IMR-90 (cell line): Measurements from ENCODE around the gene ARHGAP21. TPM values are rescaled to one million over a fixed set of nuclear protein-coding genes. Genes with fewer than 3 reads are reported as not detected.

Experiments used
- ATAC-seq: fragments of 200-7000 bp; cut with Tn5 transposase; 2 replicates; pipeline ENCODE4 v1.9.1; 2020; ENCODE audit warnings: low read depth, mild to moderate bottlenecking, moderate library complexity
- BruUV-seq: library from RNA; stranded (reverse); fragments of 400-500 nt; replicated peaks from 2 replicates; lab custom pipeline; 2021; lab: Mats Ljungman, UMichigan
- CTCF ChIA-PET: fragments of 300-600 bp; formaldehyde crosslinking; extraction: SDS; loops from one replicate; lab custom pipeline; 2021; ENCODE audit warnings: antibody characterized with exemption; lab: Yijun Ruan, JAX
- POLR2A ChIA-PET: fragments of 300-600 bp; sonication (Branson Sonifier 250); formaldehyde crosslinking; loops from one replicate; lab custom pipeline; 2022; ENCODE audit warnings: antibody characterized with exemption; ENCODE audit not compliant: unreplicated experiment; lab: Charles Lee
- DNase-seq: peaks from one replicate; pipeline ENCODE4 v3.0.0; 2013
- H2AFZ ChIP-seq: replicated peaks from 2 replicates; pipeline ENCODE3; 2013; ENCODE audit warnings: low read length, mild to moderate bottlenecking; ENCODE audit not compliant: poor library complexity
- H2AK5ac ChIP-seq: 2 replicates; pipeline ENCODE4 v1.6.1; 2013; ENCODE audit warnings: low read depth, low read length, inconsistent platforms
- H2AK9ac ChIP-seq: replicated peaks from 2 replicates; pipeline ENCODE3; 2013; ENCODE audit warnings: mild to moderate bottlenecking, low read depth, low read length, moderate library complexity; ENCODE audit not compliant: poor library complexity
- H2BK120ac ChIP-seq: 2 replicates; pipeline ENCODE4 v1.6.1; 2013; ENCODE audit warnings: low read depth, low read length, inconsistent platforms
- H2BK15ac ChIP-seq: 3 replicates; pipeline ENCODE4 v1.6.1; 2013; ENCODE audit warnings: low read depth, low read length, inconsistent platforms
- H2BK20ac ChIP-seq: 2 replicates; pipeline ENCODE4 v1.6.1; 2013; ENCODE audit warnings: low read depth, mild to moderate bottlenecking, inconsistent platforms, low read length, moderate library complexity
- H2BK5ac ChIP-seq: 2 replicates; pipeline ENCODE4 v1.6.1; 2013; ENCODE audit warnings: mild to moderate bottlenecking, low read depth, low read length, inconsistent platforms; ENCODE audit not compliant: poor library complexity, severe bottlenecking
- H3K14ac ChIP-seq: replicated peaks from 2 replicates; pipeline ENCODE4 v1.6.1; 2013; ENCODE audit warnings: low read depth, low read length, inconsistent platforms
- H3K18ac ChIP-seq: 2 replicates; pipeline ENCODE4 v1.6.1; 2013; ENCODE audit warnings: low read depth, low read length, control low read depth
- H3K23ac ChIP-seq: 2 replicates; pipeline ENCODE4 v1.6.1; 2013; ENCODE audit warnings: low read depth, low read length, inconsistent platforms
- H3K27ac ChIP-seq: 2 replicates; pipeline ENCODE4 v1.5.1; 2013; ENCODE audit warnings: mild to moderate bottlenecking, control low read depth, low read length; ENCODE audit not compliant: insufficient read depth
- H3K27me3 ChIP-seq: 2 replicates; pipeline ENCODE4 v1.6.1; 2013; ENCODE audit warnings: low read length; ENCODE audit not compliant: control insufficient read depth, insufficient read depth
- H3K36me3 ChIP-seq: 2 replicates; pipeline ENCODE4 v1.6.1; 2013; ENCODE audit warnings: low read length, mixed read lengths; ENCODE audit not compliant: control insufficient read depth, insufficient read depth
- H3K4ac ChIP-seq: 2 replicates; pipeline ENCODE4 v1.6.1; 2013; ENCODE audit warnings: low read depth, low read length, inconsistent platforms
- H3K4me1 ChIP-seq: 2 replicates; pipeline ENCODE4 v1.6.1; 2013; ENCODE audit warnings: low read length, mixed read lengths; ENCODE audit not compliant: control insufficient read depth, insufficient read depth
- H3K4me2 ChIP-seq: 2 replicates; pipeline ENCODE4 v1.6.1; 2013; ENCODE audit warnings: low read depth, mild to moderate bottlenecking, control low read depth, low read length, moderate library complexity
- H3K4me3 ChIP-seq: 2 replicates; pipeline ENCODE4 v1.5.1; 2013; ENCODE audit warnings: low read depth, mild to moderate bottlenecking, control low read depth, low read length, moderate library complexity; ENCODE audit not compliant: insufficient read depth
- H3K56ac ChIP-seq: 2 replicates; pipeline ENCODE4 v1.6.1; 2013; ENCODE audit warnings: low read length, inconsistent platforms; ENCODE audit not compliant: insufficient read depth; ENCODE audit errors: extremely low read depth
- H3K79me1 ChIP-seq, 2 experiments: 2 replicates each; pipeline ENCODE4 v1.6.1; 2013; ENCODE audit warnings: low read length in 2 of 2, inconsistent platforms in 1 of 2, low read depth in 1 of 2
- H3K9ac ChIP-seq: 2 replicates; pipeline ENCODE4 v1.6.1; 2013; ENCODE audit warnings: low read depth, low read length, control low read depth
- H3K9me1 ChIP-seq: 2 replicates; pipeline ENCODE4 v1.6.1; 2013; ENCODE audit warnings: low read length, inconsistent platforms; ENCODE audit not compliant: insufficient read depth
- H3K9me3 ChIP-seq: 2 replicates; pipeline ENCODE4 v1.6.1; 2013; ENCODE audit warnings: low read length; ENCODE audit not compliant: control insufficient read depth, insufficient read depth
- H4K20me1 ChIP-seq: 2 replicates; pipeline ENCODE4 v1.6.1; 2013; ENCODE audit warnings: low read length, inconsistent platforms; ENCODE audit not compliant: insufficient read depth
- H4K5ac ChIP-seq: 2 replicates; pipeline ENCODE4 v1.6.1; 2013; ENCODE audit warnings: mild to moderate bottlenecking, low read depth, low read length, control low read depth
- H4K8ac ChIP-seq, 2 experiments: 2 replicates each; pipeline ENCODE4 v1.6.1; 2013; ENCODE audit warnings: low read depth in 2 of 2, low read length in 2 of 2, control low read depth in 1 of 2, inconsistent platforms in 1 of 2
- H4K91ac ChIP-seq: 2 replicates; pipeline ENCODE4 v1.6.1; 2013; ENCODE audit warnings: low read depth, low read length, inconsistent platforms; ENCODE audit not compliant: insufficient read depth
- FOS ChIP-seq: fragments of 150-350 bp; IDR thresholded peaks from 2 replicates; pipeline ENCODE4 v1.6.1; 2016; ENCODE audit warnings: low read depth, low read length
- MAFK ChIP-seq: IDR thresholded peaks from 2 replicates; pipeline ENCODE4 v1.6.1; 2012; ENCODE audit warnings: low read depth, low read length, improper control_type of control experiment
- MAZ ChIP-seq: IDR thresholded peaks from 2 replicates; pipeline ENCODE4 v1.6.1; 2012; ENCODE audit warnings: low read depth, mild to moderate bottlenecking, low read length, improper control_type of control experiment, moderate library complexity, borderline replicate concordance
- RAD21 ChIP-seq: IDR thresholded peaks from 2 replicates; pipeline ENCODE4 v1.6.1; 2012; ENCODE audit warnings: low read length, improper control_type of control experiment
- SMC3 ChIP-seq: fragments of 150-350 bp; IDR thresholded peaks from 2 replicates; pipeline ENCODE4 v1.6.1; 2016; ENCODE audit warnings: low read depth, mild to moderate bottlenecking, antibody characterized with exemption, low read length, moderate library complexity
- WGBS, 2 experiments: methylation state at CpG; one replicate each; pipeline versions ENCODE4 v1.1.5 to v1.1.7; 2013; ENCODE audit warnings: missing lambda C conversion rate in 2 of 2; ENCODE audit not compliant: insufficient read length in 1 of 2; ENCODE audit errors: extremely low coverage in 2 of 2; 5-methylcytosine and 5-hydroxymethylcytosine counted together
- dilution Hi-C: fragments of 300-500 bp; cut with HindIII; formaldehyde crosslinking; loops from one replicate; pipeline ENCODE4 v1.14.3; 2018; ENCODE audit warnings: low sequenced_read_pairs; ENCODE audit not compliant: unreplicated experiment
- in situ Hi-C: fragments of 300-500 bp; cut with MboI; formaldehyde crosslinking; loops from 3 replicates; pipeline ENCODE4 v1.14.3; 2019; ENCODE audit warnings: low sequenced_read_pairs, inconsistent platforms, mixed read lengths
- intact Hi-C: fragments of 100-400 bp; cut with micrococcal nuclease; formaldehyde crosslinking; loops from 2 replicates; pipeline ENCODE4 v1.10.0; 2022
- polyA plus RNA-seq, 3 experiments: library from polyadenylated mRNA; depleted of rRNA; stranded (reverse); fragments of >200 nt; gene quantifications; 2 replicates each; pipeline ENCODE4 v1.2.3, GENCODE V29; 2012; ENCODE audit warnings: low replicate concordance in 1 of 3
- total RNA-seq: library from RNA; depleted of rRNA; stranded (reverse); fragments of >200 nt; gene quantifications from 2 replicates; pipeline ENCODE4 v1.2.3, GENCODE V29; 2012
- TF ChIP-seq, protein P1 (sequence below): conservative IDR thresholded peaks from 2 replicates; pipeline ENCODE4 v1.5.1; 2012; ENCODE audit warnings: mild to moderate bottlenecking, low read depth, low read length, improper control_type of control experiment
- TF ChIP-seq, protein P2 (sequence below): fragments of 150-350 bp; IDR thresholded peaks from 2 replicates; pipeline ENCODE4 v1.6.1; 2017; ENCODE audit warnings: mild to moderate bottlenecking, antibody characterized with exemption, low read length, low read depth

The ARHGAP21 gene
- total and polyA plus RNA-seq, 2 of the 4 experiments (the other 2 are of a cell fraction), result 43.3 to 94.3 TPM

DNA sequence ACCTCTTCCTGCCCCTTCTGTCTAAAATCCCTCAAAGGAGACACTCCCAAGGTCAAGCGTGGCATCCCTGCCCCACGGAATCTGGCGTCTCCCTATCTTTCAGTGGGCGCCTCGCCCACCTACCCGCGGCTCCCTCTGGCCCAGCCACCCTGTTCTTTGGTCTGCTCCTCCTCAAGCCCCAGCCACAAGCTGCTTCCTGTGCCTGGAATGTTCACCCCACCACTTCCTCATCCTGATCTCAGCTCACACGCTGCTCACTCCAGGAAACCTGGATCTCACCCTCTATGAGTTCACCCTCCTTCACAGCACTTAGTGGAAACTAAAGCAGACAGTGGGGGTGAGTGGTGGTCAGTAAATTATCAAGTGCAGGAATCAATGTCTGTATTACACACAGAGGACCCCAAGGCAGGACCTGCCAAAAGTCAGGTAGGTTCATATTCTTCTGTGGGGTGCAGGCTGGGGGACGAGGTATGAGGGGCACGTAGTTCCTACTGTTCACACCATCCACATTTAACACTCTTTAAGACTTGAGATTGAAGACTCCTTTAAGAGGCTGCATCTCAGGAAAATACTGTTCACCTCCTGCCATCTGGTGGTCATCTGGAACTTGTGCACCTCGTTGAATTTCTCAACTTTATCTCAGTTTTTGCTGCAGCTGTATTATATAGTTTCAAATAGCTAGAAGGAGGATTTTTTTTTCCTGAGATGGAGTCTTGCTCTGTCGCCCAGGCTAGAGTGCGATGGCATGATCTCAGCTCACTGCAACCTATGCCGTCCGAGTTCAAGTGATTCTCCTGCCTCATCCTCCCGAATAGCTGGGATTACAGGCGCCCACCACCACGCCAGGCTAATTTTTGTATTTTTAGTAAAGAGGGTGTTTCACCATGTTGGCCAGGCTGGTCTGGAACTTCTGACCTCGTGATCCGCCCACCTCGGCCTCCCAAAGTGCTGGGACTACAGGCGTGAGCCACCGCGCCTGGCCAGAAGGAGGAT lies 166.6 kb downstream of the ARHGAP21 start:
- H3K9me3 ChIP-seq, result peaks cover 5% of the 10 kb centered on the region; the same call in 1 of the 2 replicates
- peak; percentile 79 for DNase-seq
- no TSS peak for BruUV-seq
- no peaks in the 10 kb centered on the region for H3K79me1 ChIP-seq
- no peak overlapping the region for H2AK9ac ChIP-seq
- H3K4me3 ChIP-seq, result no peak overlapping the region
- H2BK120ac ChIP-seq, result no peak overlapping the region
- no peak overlapping the region for H2BK15ac ChIP-seq
- dilution Hi-C loops, result no loop called here
- H3K4me2 ChIP-seq, result no peak overlapping the region
- no peak overlapping the region for H4K5ac ChIP-seq
- no peak overlapping the region for H3K56ac ChIP-seq
- no peak overlapping the region for H3K9ac ChIP-seq
- H3K18ac ChIP-seq, result no peak overlapping the region
- no peaks in the 10 kb centered on the region for H3K9me1 ChIP-seq
- H3K14ac ChIP-seq, result no peak overlapping the region
- no peak overlapping the region for H3K23ac ChIP-seq
- H3K4ac ChIP-seq, result no peak overlapping the region
- in situ Hi-C loops, result loop anchor here (10.0 kb wide), 1 partner anchor 562 kb away; no protein-coding TSS in a partner anchor
- peak; percentile 93 for ATAC-seq
- CTCF ChIA-PET, result interaction anchor here (0.6 to 2.5 kb wide), 4 partner anchors 524 to 1399 kb away, joined by 3 to 11 read pairs (median 4); no protein-coding TSS in a partner anchor
- no peak overlapping the region for H2AK5ac ChIP-seq
- no peaks in the 10 kb centered on the region for H3K4me1 ChIP-seq
- no peak overlapping the region for H4K8ac ChIP-seq
- no peak overlapping the region for H2BK5ac ChIP-seq
- no peak overlapping the region for H4K91ac ChIP-seq
- H3K36me3 ChIP-seq, result no peaks in the 10 kb centered on the region
- no peaks in the 10 kb centered on the region for H4K20me1 ChIP-seq
- H2BK20ac ChIP-seq, result no peak overlapping the region
- H3K27me3 ChIP-seq, result peaks cover 3% of the 10 kb centered on the region; the same call in 1 of the 2 replicates
- POLR2A ChIA-PET, result interaction anchor here (0.5 kb wide), 1 partner anchor 365 kb away, joined by 6 read pairs; no protein-coding TSS in a partner anchor
- WGBS, 2 experiments, result 61% methylated on average over 7 of the region's 24 CpGs; no CpG with 5 or more reads in 1 of the 2 experiments
- H3K27ac ChIP-seq, result no peak overlapping the region
- no peak overlapping the region for H2AFZ ChIP-seq
- TF ChIP-seq SMC3 (peak; percentile 65), MAZ (no peak), FOS (no peak), RAD21 (peak; percentile 65), MAFK (no peak)
- TF ChIP-seq, protein P1, sequence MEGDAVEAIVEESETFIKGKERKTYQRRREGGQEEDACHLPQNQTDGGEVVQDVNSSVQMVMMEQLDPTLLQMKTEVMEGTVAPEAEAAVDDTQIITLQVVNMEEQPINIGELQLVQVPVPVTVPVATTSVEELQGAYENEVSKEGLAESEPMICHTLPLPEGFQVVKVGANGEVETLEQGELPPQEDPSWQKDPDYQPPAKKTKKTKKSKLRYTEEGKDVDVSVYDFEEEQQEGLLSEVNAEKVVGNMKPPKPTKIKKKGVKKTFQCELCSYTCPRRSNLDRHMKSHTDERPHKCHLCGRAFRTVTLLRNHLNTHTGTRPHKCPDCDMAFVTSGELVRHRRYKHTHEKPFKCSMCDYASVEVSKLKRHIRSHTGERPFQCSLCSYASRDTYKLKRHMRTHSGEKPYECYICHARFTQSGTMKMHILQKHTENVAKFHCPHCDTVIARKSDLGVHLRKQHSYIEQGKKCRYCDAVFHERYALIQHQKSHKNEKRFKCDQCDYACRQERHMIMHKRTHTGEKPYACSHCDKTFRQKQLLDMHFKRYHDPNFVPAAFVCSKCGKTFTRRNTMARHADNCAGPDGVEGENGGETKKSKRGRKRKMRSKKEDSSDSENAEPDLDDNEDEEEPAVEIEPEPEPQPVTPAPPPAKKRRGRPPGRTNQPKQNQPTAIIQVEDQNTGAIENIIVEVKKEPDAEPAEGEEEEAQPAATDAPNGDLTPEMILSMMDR, result peak; percentile 75
- TF ChIP-seq, protein P2, sequence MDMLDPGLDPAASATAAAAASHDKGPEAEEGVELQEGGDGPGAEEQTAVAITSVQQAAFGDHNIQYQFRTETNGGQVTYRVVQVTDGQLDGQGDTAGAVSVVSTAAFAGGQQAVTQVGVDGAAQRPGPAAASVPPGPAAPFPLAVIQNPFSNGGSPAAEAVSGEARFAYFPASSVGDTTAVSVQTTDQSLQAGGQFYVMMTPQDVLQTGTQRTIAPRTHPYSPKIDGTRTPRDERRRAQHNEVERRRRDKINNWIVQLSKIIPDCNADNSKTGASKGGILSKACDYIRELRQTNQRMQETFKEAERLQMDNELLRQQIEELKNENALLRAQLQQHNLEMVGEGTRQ, result no peak
- intact Hi-C loops, result loop anchor here (1.0 kb wide), 1 partner anchor 1399 kb away; no protein-coding TSS in a partner anchor
